Stimulated activated CD4-positive, alpha-beta T cell treated with anti-CD3 and anti-CD28 coated beads, Interleukin-15, amount 100 ng/mL, for 48 hours (primary cell): Measurements from ENCODE around the gene PRSS53.

ENCODE experiments used
- DNase-seq, 2 donors: peaks; one replicate each; pipeline ENCODE4 v3.0.0-alpha.2; 2020; ENCODE audit warnings: low read depth in 2 of 2

Gene PRSS53

GRCh38 chr16:31043352-31043751 lies 45.4 kb downstream of the PRSS53 start:
- no peak for DNase-seq

GRCh38 chr16:31042866-31043265 lies 45.9 kb downstream of the PRSS53 start:
- no peak for DNase-seq

GRCh38 chr16:31038993-31039392 lies 49.8 kb downstream of the PRSS53 start:
- no peak for DNase-seq

DNA sequence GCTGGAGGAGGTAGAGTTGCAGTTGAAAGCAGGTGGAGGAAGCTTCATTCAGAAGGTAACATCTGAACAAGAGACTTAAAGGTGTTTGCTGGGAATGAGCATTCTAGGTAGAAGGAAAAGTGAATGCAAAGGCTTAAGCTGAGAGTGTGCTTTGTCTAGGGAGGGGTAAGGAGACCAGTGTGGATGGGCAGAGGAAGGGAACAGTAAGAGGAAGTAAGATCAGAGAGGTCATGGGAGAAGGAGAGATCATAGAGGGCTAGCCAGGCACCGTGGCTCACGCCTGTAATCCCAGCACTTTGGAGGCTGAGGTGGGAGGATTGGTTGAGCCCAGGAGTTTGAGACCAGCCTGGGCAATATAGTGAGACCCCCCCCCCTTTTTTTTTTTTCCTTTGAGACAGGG lies 52.1 kb downstream of the PRSS53 start:
- no peak for DNase-seq

DNA sequence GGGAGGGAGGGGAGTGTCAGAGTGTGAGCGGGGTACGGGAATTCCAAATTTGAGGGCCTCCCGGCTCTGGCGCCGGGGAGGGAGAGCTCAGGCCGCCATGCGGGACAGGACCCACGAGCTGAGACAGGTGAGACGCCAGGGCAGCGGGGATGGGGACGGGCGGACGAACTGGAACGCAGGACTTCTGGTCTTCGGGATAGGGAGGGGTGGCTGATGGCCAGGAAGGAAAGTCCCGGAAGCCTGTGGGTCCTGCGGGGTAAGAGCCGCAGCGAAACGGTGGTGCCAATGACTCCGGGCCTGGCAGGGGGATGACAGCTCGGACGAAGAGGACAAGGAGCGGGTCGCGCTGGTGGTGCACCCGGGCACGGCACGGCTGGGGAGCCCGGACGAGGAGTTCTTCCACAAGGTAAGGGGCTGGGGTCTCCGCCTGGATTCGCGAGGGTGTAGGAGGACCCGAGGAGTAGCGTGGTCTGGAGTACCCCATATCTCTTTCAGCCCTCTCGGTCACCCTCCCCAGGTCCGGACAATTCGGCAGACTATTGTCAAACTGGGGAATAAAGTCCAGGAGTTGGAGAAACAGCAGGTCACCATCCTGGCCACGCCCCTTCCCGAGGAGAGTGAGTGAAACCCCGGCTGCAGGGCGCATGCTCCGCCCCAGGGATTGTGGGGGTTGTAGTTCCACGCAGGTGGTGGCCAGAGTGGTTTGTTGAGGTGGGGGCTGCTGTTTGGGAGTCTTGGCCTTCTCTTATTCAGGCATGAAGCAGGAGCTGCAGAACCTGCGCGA lies 54.8 kb downstream of the PRSS53 start:
- peak; percentile 70 to 81 for DNase-seq
